Smooth muscle cell (in vitro differentiated cells): ENCODE measurements around the gene IL15. TPM values are rescaled to one million over a fixed set of nuclear protein-coding genes. Genes with fewer than 3 reads are reported as not detected.

Experiments
- DNase-seq: peaks from one replicate; lab custom pipeline; 2025; ENCODE audit not compliant: unreplicated experiment; lab: John Stamatoyannopoulos, UW
- H2AFZ ChIP-seq: fragments of 200-600 bp; sonication (generic); 2 replicates; pipeline ENCODE4 v1.6.0; 2016; ENCODE audit warnings: antibody characterized with exemption, low read depth, mild to moderate bottlenecking
- H3F3A ChIP-seq: fragments of 200-600 bp; sonication (generic); 2 replicates; pipeline ENCODE4 v1.6.0; 2017; ENCODE audit warnings: antibody characterized with exemption, low read depth
- H3K27ac ChIP-seq: fragments of 200-600 bp; sonication (generic); 2 replicates; pipeline ENCODE4 v1.5.1; 2016; ENCODE audit warnings: low read depth, mild to moderate bottlenecking
- H3K27me3 ChIP-seq: fragments of 200-600 bp; sonication (generic); 2 replicates; pipeline ENCODE4 v1.6.1; 2016; ENCODE audit warnings: low read depth, mild to moderate bottlenecking
- H3K36me3 ChIP-seq: fragments of 200-600 bp; sonication (generic); 2 replicates; pipeline ENCODE4 v1.5.1; 2016; ENCODE audit warnings: low read depth
- H3K4me1 ChIP-seq: fragments of 200-600 bp; sonication (generic); 2 replicates; pipeline ENCODE4 v1.5.1; 2016; ENCODE audit warnings: low read depth
- H3K4me2 ChIP-seq: fragments of 200-600 bp; sonication (generic); 2 replicates; pipeline ENCODE4 v1.6.0; 2016; ENCODE audit warnings: mild to moderate bottlenecking
- H3K4me3 ChIP-seq: fragments of 200-600 bp; sonication (generic); 2 replicates; pipeline ENCODE4 v1.5.1; 2016; ENCODE audit warnings: mild to moderate bottlenecking
- H3K79me2 ChIP-seq: fragments of 200-600 bp; sonication (generic); 2 replicates; pipeline ENCODE4 v1.6.0; 2016; ENCODE audit warnings: low read depth, mild to moderate bottlenecking
- H3K9ac ChIP-seq: fragments of 200-600 bp; sonication (generic); 2 replicates; pipeline ENCODE4 v1.6.0; 2016; ENCODE audit warnings: low read depth
- H3K9me3 ChIP-seq: fragments of 200-600 bp; sonication (generic); replicated peaks from 2 replicates; pipeline ENCODE4 v1.5.1; 2016; ENCODE audit warnings: low read depth
- H4K20me1 ChIP-seq: fragments of 200-600 bp; sonication (generic); 2 replicates; pipeline ENCODE4 v1.6.0; 2016; ENCODE audit warnings: low read depth
- WGBS: methylation state at CpG from one replicate; pipeline ENCODE4 v1.1.7; 2016; ENCODE audit warnings: low lambda C conversion rate; 5-methylcytosine and 5-hydroxymethylcytosine counted together
- polyA plus RNA-seq: library from polyadenylated mRNA; unstranded; fragments of >200 nt; fragmentation: Nextera tagmentation; extraction: Ambion mirVana; gene quantifications from 2 replicates; pipeline ENCODE4 v1.2.1, GENCODE V29; 2016
- total RNA-seq: library from RNA; depleted of rRNA; stranded (reverse); fragments of >200 nt; gene quantifications from 2 replicates; pipeline ENCODE4 v1.2.3, GENCODE V29; 2014
- TF ChIP-seq, protein P1 (sequence below): fragments of 200-600 bp; sonication (generic); IDR thresholded peaks from 2 replicates; pipeline ENCODE4 v1.5.1; 2017; ENCODE audit warnings: borderline replicate concordance, mild to moderate bottlenecking, antibody characterized with exemption; ENCODE audit not compliant: insufficient read depth, poor library complexity, severe bottlenecking

IL15 gene
- total and polyA plus RNA-seq, 2 experiments from 2014 or later = 0.73 to 2.2 TPM

DNA sequence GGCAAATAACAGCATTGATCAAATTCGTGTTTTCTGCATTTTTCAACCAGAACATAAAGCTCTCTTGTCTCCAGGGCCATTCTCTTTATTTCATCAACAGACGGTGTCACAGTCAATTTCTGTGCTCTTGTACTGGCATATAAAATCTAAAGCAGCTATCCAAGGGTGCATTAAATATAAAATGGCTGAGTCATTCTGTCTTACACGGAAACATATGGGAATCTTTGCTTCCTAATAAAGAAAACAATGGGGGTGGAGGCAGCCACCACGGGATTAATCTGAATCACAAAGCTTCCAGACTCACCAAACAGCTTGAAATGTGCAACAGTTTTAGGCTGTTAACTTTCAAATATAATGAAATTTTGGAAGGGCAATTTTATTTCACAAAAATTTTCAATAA is 132.6 kb downstream of the IL15 start:
- H3K9ac ChIP-seq = no peak overlapping the region
- no peaks in the 10 kb centered on the region for H3K9me3 ChIP-seq
- no peaks in the 10 kb centered on the region for H3K27me3 ChIP-seq
- H3K27ac ChIP-seq = no peak overlapping the region
- no peak for DNase-seq
- peak overlapping the region; percentile 19 for H3K4me2 ChIP-seq
- H3K4me3 ChIP-seq = no peak overlapping the region
- no peaks in the 10 kb centered on the region for H4K20me1 ChIP-seq
- TF ChIP-seq, protein P1, sequence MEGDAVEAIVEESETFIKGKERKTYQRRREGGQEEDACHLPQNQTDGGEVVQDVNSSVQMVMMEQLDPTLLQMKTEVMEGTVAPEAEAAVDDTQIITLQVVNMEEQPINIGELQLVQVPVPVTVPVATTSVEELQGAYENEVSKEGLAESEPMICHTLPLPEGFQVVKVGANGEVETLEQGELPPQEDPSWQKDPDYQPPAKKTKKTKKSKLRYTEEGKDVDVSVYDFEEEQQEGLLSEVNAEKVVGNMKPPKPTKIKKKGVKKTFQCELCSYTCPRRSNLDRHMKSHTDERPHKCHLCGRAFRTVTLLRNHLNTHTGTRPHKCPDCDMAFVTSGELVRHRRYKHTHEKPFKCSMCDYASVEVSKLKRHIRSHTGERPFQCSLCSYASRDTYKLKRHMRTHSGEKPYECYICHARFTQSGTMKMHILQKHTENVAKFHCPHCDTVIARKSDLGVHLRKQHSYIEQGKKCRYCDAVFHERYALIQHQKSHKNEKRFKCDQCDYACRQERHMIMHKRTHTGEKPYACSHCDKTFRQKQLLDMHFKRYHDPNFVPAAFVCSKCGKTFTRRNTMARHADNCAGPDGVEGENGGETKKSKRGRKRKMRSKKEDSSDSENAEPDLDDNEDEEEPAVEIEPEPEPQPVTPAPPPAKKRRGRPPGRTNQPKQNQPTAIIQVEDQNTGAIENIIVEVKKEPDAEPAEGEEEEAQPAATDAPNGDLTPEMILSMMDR = no peak
- no peaks in the 10 kb centered on the region for H3K79me2 ChIP-seq
- H2AFZ ChIP-seq = no peak overlapping the region
- no peaks in the 10 kb centered on the region for H3K4me1 ChIP-seq
- 41% methylated on average over 4 of the region's 4 CpGs for WGBS
- no peaks in the 10 kb centered on the region for H3F3A ChIP-seq
- no peaks in the 10 kb centered on the region for H3K36me3 ChIP-seq

DNA sequence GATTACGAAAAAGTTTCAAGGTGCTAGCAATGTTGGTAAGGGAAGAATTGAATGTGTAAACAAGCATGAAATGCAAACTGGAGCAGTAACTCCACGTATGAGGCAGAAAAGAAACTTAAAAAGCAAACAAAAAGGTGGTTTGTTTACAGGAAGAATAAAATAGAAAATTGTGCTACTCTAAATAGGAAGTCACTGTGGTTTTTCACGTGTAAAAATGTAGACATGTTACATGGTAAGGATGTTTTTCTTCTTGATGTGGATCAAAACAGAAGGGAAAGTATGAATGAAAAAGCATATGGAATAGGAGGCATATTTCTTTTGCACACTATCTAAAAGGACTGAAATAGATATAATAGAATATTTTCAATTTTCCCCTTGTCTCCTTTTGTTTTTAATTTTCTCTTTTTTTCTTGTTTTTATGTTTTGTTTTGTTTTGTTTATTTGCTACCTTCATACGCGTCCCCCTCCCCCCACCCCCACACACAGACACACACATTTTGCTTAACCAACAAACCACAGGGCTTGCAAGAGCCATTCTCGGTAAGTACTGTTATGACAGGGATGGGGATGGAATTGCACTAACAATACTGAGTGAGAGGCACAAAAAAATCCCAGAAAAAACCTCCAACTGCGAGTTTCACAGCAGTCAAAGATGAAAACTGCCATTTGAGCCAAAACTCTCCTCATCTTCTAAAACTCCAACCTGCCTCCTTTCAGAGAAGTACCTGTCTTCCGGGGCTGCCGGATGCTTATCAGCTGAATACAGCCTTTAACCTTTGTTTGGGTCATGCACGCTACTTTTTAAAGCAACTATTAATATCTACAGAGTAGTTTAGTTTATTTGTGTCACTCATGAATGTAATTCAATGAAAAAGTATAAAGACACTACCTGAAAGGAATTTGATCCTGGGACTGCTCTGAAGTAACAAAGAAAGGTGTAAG is 135.8 kb downstream of the IL15 start:
- no peak overlapping the region for H3K4me2 ChIP-seq
- H3K9me3 ChIP-seq = no peaks in the 10 kb centered on the region
- H4K20me1 ChIP-seq = no peaks in the 10 kb centered on the region
- no peak overlapping the region for H3K4me3 ChIP-seq
- H3K36me3 ChIP-seq = no peaks in the 10 kb centered on the region
- no peak overlapping the region for H3K9ac ChIP-seq
- no peak for DNase-seq
- H3K27ac ChIP-seq = no peak overlapping the region
- H3K27me3 ChIP-seq = no peaks in the 10 kb centered on the region
- no peaks in the 10 kb centered on the region for H3K79me2 ChIP-seq
- TF ChIP-seq, protein P1 = no peak
- peak overlapping the region; percentile 44 for H2AFZ ChIP-seq
- no peaks in the 10 kb centered on the region for H3K4me1 ChIP-seq
- H3F3A ChIP-seq = no peaks in the 10 kb centered on the region
- 78% methylated on average over 10 of the region's 10 CpGs for WGBS

DNA sequence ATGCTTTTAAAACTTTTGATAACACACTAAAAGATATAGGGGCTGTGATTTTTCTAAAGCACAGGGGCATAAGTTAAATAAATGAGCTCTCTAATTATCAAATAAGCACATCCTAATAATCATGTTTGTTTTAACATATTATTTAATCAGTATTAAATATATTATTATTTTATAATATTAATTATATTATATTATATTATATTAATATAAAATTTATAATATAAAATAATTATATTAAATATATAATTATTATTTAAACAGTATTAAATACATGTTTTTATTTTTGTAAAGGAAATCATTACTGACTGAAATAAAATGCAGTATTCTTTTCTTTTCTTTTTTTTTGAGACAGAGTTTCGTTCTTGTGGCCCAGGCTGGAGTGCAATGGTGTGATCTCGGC is 136.5 kb downstream of the IL15 start:
- H3K27ac ChIP-seq = no peak overlapping the region
- no peak for DNase-seq
- H3K9me3 ChIP-seq = no peaks in the 10 kb centered on the region
- no peaks in the 10 kb centered on the region for H3K4me1 ChIP-seq
- H4K20me1 ChIP-seq = no peaks in the 10 kb centered on the region
- TF ChIP-seq, protein P1 = no peak
- no peaks in the 10 kb centered on the region for H3K36me3 ChIP-seq
- no peaks in the 10 kb centered on the region for H3F3A ChIP-seq
- H3K4me3 ChIP-seq = no peak overlapping the region
- no peak overlapping the region for H3K9ac ChIP-seq
- no peak overlapping the region for H3K4me2 ChIP-seq
- H2AFZ ChIP-seq = no peak overlapping the region
- H3K79me2 ChIP-seq = no peaks in the 10 kb centered on the region
- 97% methylated on average over 2 of the region's 2 CpGs for WGBS
- no peaks in the 10 kb centered on the region for H3K27me3 ChIP-seq

DNA sequence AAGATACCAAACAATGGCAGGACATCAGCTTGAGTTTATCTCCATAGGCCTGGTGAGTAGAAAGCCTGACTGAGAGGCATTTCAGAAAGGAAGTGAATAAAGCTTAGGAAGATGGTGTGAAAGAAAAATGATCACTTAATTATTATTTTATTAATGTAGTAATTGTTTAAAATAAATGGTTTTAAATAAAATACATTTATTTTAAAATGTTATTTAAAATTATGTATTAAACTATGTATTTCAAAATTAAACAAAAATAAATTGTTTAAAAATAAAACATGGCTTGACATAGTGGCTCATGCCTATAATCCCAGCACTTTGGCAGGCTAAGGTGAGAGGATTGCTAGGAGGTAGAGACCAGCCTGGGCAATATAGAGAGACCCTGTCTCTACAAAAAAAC is 145.8 kb downstream of the IL15 start:
- Histone ChIP-seq H3K4me3 (no peak overlapping the region), H3K27me3 (no peaks in the 10 kb centered on the region), H3K4me1 (no peaks in the 10 kb centered on the region), H4K20me1 (no peaks in the 10 kb centered on the region), H3K9ac (no peak overlapping the region), H3F3A (no peaks in the 10 kb centered on the region), H3K9me3 (no peaks in the 10 kb centered on the region), H3K4me2 (no peak overlapping the region), H3K27ac (no peak overlapping the region), H2AFZ (no peak overlapping the region), H3K79me2 (no peaks in the 10 kb centered on the region), H3K36me3 (no peaks in the 10 kb centered on the region)
- TF ChIP-seq, protein P1 = no peak
- DNase-seq = no peak
